Measurements from ENCODE around the gene TDRD10.

TDRD10 gene

GRCh38 chr1:154593390-154593789 is 91.4 kb downstream of the TDRD10 start:
- no peak overlapping the region for H3K14ac ChIP-seq (ENCODE audit: low read length)
- no peaks in the 10 kb centered on the region for H3K79me1 ChIP-seq (ENCODE audit: low read length)
- H3K36me3 ChIP-seq (ENCODE audit: control insufficient read depth in 1 of 2, insufficient read depth in 2 of 2, low read length in 2 of 2) = peaks cover 54 to 76% of the 10 kb centered on the region in 2 experiments
- H2BK120ac ChIP-seq (ENCODE audit: insufficient read depth, low read length, poor library complexity) = no peak overlapping the region
- no peak overlapping the region for H4K8ac ChIP-seq (ENCODE audit: low read depth, low read length)
- H4K91ac ChIP-seq (ENCODE audit: low read depth, low read length) = no peak overlapping the region
- no peak for DNase-seq
- no peak overlapping the region for H2BK5ac ChIP-seq (ENCODE audit: low read depth, low read length, poor library complexity)
- H3K4ac ChIP-seq (ENCODE audit: low read depth, low read length) = no peak overlapping the region
- H3K27ac ChIP-seq (ENCODE audit: low read depth, low read length) = no peak overlapping the region
- no peak overlapping the region for H3K18ac ChIP-seq (ENCODE audit: low read length)
- H2BK12ac ChIP-seq (ENCODE audit: low read length) = no peak overlapping the region
- no peaks in the 10 kb centered on the region for H3K27me3 ChIP-seq (ENCODE audit: insufficient read depth, low read length)
- H3K79me2 ChIP-seq (ENCODE audit: control insufficient read depth, insufficient read depth, low read length, poor library complexity) = no peaks in the 10 kb centered on the region
- H3K23ac ChIP-seq (ENCODE audit: low read length) = no peak overlapping the region
- no peaks in the 10 kb centered on the region for H3K4me1 ChIP-seq (ENCODE audit: control insufficient read depth in 1 of 2, insufficient read depth in 2 of 2, low read length in 2 of 2)
- no peak overlapping the region for H4K12ac ChIP-seq (ENCODE audit: low read depth, low read length)
- no peak overlapping the region for H2AK5ac ChIP-seq (ENCODE audit: low read length)
- H3K4me3 ChIP-seq (ENCODE audit: low read depth, low read length) = no peak overlapping the region
- no peak overlapping the region for H3K9ac ChIP-seq (ENCODE audit: low read length)
- no peak overlapping the region for H3K4me2 ChIP-seq (ENCODE audit: low read length)
- no peaks in the 10 kb centered on the region for H3K9me3 ChIP-seq (ENCODE audit: insufficient read depth, low read depth, low read length)
- no peak overlapping the region for H2AFZ ChIP-seq (ENCODE audit: insufficient read depth, low read length, poor library complexity)

GRCh38 chr1:154594811-154595210 is 92.8 kb downstream of the TDRD10 start:
- no peak overlapping the region for H3K4ac ChIP-seq (ENCODE audit: low read depth, low read length)
- no peaks in the 10 kb centered on the region for H3K79me1 ChIP-seq (ENCODE audit: low read length)
- peaks cover 50 to 70% of the 10 kb centered on the region in 2 experiments for H3K36me3 ChIP-seq (ENCODE audit: control insufficient read depth in 1 of 2, insufficient read depth in 2 of 2, low read length in 2 of 2)
- DNase-seq = no peak
- no peaks in the 10 kb centered on the region for H3K79me2 ChIP-seq (ENCODE audit: control insufficient read depth, insufficient read depth, low read length, poor library complexity)
- no peak overlapping the region for H3K27ac ChIP-seq (ENCODE audit: low read depth, low read length)
- no peak overlapping the region for H3K9ac ChIP-seq (ENCODE audit: low read length)
- no CpG with 5 or more reads among the region's 7 CpGs for WGBS (ENCODE audit: extremely low coverage, insufficient coverage, insufficient read length)
- H4K12ac ChIP-seq (ENCODE audit: low read depth, low read length) = no peak overlapping the region
- H3K23ac ChIP-seq (ENCODE audit: low read length) = no peak overlapping the region
- no peak overlapping the region for H4K91ac ChIP-seq (ENCODE audit: low read depth, low read length)
- no peaks in the 10 kb centered on the region for H3K9me3 ChIP-seq (ENCODE audit: insufficient read depth, low read depth, low read length)
- H2AK5ac ChIP-seq (ENCODE audit: low read length) = no peak overlapping the region
- no peak overlapping the region for H2BK5ac ChIP-seq (ENCODE audit: low read depth, low read length, poor library complexity)
- no peak overlapping the region for H2BK120ac ChIP-seq (ENCODE audit: insufficient read depth, low read length, poor library complexity)
- no peak overlapping the region for H3K18ac ChIP-seq (ENCODE audit: low read length)
- no peak overlapping the region for H3K4me2 ChIP-seq (ENCODE audit: low read length)
- H3K4me1 ChIP-seq (ENCODE audit: control insufficient read depth in 1 of 2, insufficient read depth in 2 of 2, low read length in 2 of 2) = no peaks in the 10 kb centered on the region
- H3K14ac ChIP-seq (ENCODE audit: low read length) = no peak overlapping the region
- no peak overlapping the region for H4K8ac ChIP-seq (ENCODE audit: low read depth, low read length)
- H3K4me3 ChIP-seq (ENCODE audit: low read depth, low read length) = no peak overlapping the region
- no peak overlapping the region for H2AFZ ChIP-seq (ENCODE audit: insufficient read depth, low read length, poor library complexity)
- H2BK12ac ChIP-seq (ENCODE audit: low read length) = no peak overlapping the region
- no peaks in the 10 kb centered on the region for H3K27me3 ChIP-seq (ENCODE audit: insufficient read depth, low read length)

- Histone ChIP-seq H3K9me3 (ENCODE audit: insufficient read depth, low read depth, low read length) (no peaks in the 10 kb centered on the region), H3K27me3 (ENCODE audit: insufficient read depth, low read length) (no peaks in the 10 kb centered on the region), H2AK5ac (ENCODE audit: low read length) (no peak overlapping the region), H4K8ac (ENCODE audit: low read depth, low read length) (no peak overlapping the region), H2AFZ (ENCODE audit: insufficient read depth, low read length, poor library complexity) (no peak overlapping the region), H4K12ac (ENCODE audit: low read depth, low read length) (no peak overlapping the region), H3K4ac (ENCODE audit: low read depth, low read length) (no peak overlapping the region), H3K9ac (ENCODE audit: low read length) (no peak overlapping the region), H3K18ac (ENCODE audit: low read length) (no peak overlapping the region), H2BK5ac (ENCODE audit: low read depth, low read length, poor library complexity) (no peak overlapping the region), H2BK12ac (ENCODE audit: low read length) (no peak overlapping the region), H3K14ac (ENCODE audit: low read length) (no peak overlapping the region), H3K36me3 (ENCODE audit: control insufficient read depth in 1 of 2, insufficient read depth in 2 of 2, low read length in 2 of 2) (peaks cover 46 to 65% of the 10 kb centered on the region in 2 experiments), H3K23ac (ENCODE audit: low read length) (no peak overlapping the region), H3K27ac (ENCODE audit: low read depth, low read length) (no peak overlapping the region), H4K91ac (ENCODE audit: low read depth, low read length) (no peak overlapping the region), H3K4me2 (ENCODE audit: low read length) (no peak overlapping the region), H3K4me1 (ENCODE audit: control insufficient read depth in 1 of 2, insufficient read depth in 2 of 2, low read length in 2 of 2) (no peaks in the 10 kb centered on the region), H3K79me1 (ENCODE audit: low read length) (no peaks in the 10 kb centered on the region), H3K4me3 (ENCODE audit: low read depth, low read length) (no peak overlapping the region), H2BK120ac (ENCODE audit: insufficient read depth, low read length, poor library complexity) (no peak overlapping the region), H3K79me2 (ENCODE audit: control insufficient read depth, insufficient read depth, low read length, poor library complexity) (no peaks in the 10 kb centered on the region)
- WGBS (ENCODE audit: extremely low coverage, insufficient coverage, insufficient read length) = no CpG with 5 or more reads among the region's 1 CpG
- peak in 1 of 2 donors; percentile 40 for DNase-seq
Measured at GRCh38 chr1:154595621-154596020, 93.6 kb downstream of the TDRD10 start.

All from trophoblast cell (in vitro differentiated cells and primary cell).